Caco-2 (cell line): ENCODE measurements around the gene GIPC2. TPM values are rescaled to one million over a fixed set of nuclear protein-coding genes. Genes with fewer than 3 reads are reported as not detected.

Source experiments
- BruUV-seq: library from RNA; stranded (reverse); fragments of 400-500 nt; replicated peaks from 2 replicates; lab custom pipeline; 2021; lab: Mats Ljungman, UMichigan
- CTCF ChIA-PET: fragments of 300-600 bp; sonication (Branson Sonifier 250); formaldehyde crosslinking; loops from one replicate; lab custom pipeline; 2022; ENCODE audit warnings: antibody characterized with exemption; lab: Charles Lee
- POLR2A ChIA-PET: fragments of 300-600 bp; sonication (Branson Sonifier 250); formaldehyde crosslinking; loops from one replicate; lab custom pipeline; 2022; ENCODE audit warnings: antibody characterized with exemption; lab: Charles Lee
- DNase-seq, 2 experiments: peaks; one replicate each; pipeline versions ENCODE4 v3.0.0 to v3.0.0-alpha.2; 2020 to 2022
- H3K27me3 ChIP-seq: replicated peaks from 2 replicates; pipeline ENCODE4 v1.6.0; 2011; ENCODE audit warnings: low read length; ENCODE audit not compliant: control insufficient read depth, insufficient read depth
- H3K36me3 ChIP-seq: 2 replicates; pipeline ENCODE4 v1.5.1; 2011; ENCODE audit warnings: low read length; ENCODE audit not compliant: control insufficient read depth, insufficient read depth
- H3K4me1 ChIP-seq: fragments of 250-450 bp; sonication (Bioruptor Pico); 2 replicates; pipeline ENCODE4 v1.5.1; 2020; ENCODE audit warnings: mild to moderate bottlenecking
- H3K4me3 ChIP-seq: 2 replicates; pipeline ENCODE4 v1.5.1; 2011; ENCODE audit warnings: low read depth, mild to moderate bottlenecking, control low read depth, low read length
- H3K9me3 ChIP-seq: fragments of 250-450 bp; sonication (Bioruptor Pico); 2 replicates; pipeline ENCODE4 v1.5.1; 2020; ENCODE audit warnings: mild to moderate bottlenecking, moderate library complexity
- H3K27ac Mint-ChIP-seq: one replicate; pipeline ENCODE4 v1.8.0; 2022; ENCODE audit warnings: mixed read lengths; ENCODE audit not compliant: unreplicated experiment
- H3K27me3 Mint-ChIP-seq: one replicate; pipeline ENCODE4 v1.8.0; 2022; ENCODE audit warnings: mixed read lengths; ENCODE audit not compliant: insufficient read depth, unreplicated experiment
- H3K36me3 Mint-ChIP-seq: one replicate; pipeline ENCODE4 v1.8.0; 2022; ENCODE audit warnings: mild to moderate bottlenecking, mixed read lengths; ENCODE audit not compliant: insufficient read depth, unreplicated experiment
- H3K4me1 Mint-ChIP-seq: one replicate; pipeline ENCODE4 v1.8.0; 2022; ENCODE audit warnings: low read depth, mixed read lengths; ENCODE audit not compliant: unreplicated experiment
- H3K4me3 Mint-ChIP-seq: one replicate; pipeline ENCODE4 v1.8.0; 2022; ENCODE audit warnings: mild to moderate bottlenecking, moderate library complexity, mixed read lengths; ENCODE audit not compliant: unreplicated experiment
- H3K9me3 Mint-ChIP-seq: one replicate; pipeline ENCODE4 v1.8.0; 2022; ENCODE audit warnings: mixed read lengths; ENCODE audit not compliant: unreplicated experiment
- CTCF ChIP-seq, 2 experiments: fragments of 200-600 bp in 1 of 2; IDR thresholded peaks; 1 replicate in 1 of 2; 2 replicates in 1 of 2; pipeline versions ENCODE4 v1.5.1 to v1.8.0; 2011 to 2022; ENCODE audit warnings: antibody characterized with exemption in 1 of 2, control low read depth in 1 of 2, inconsistent platforms in 1 of 2, low read depth in 1 of 2, low read length in 1 of 2, mild to moderate bottlenecking in 1 of 2, moderate library complexity in 1 of 2; ENCODE audit not compliant: insufficient read depth in 1 of 2, severe bottlenecking in 1 of 2, unreplicated experiment in 1 of 2
- intact Hi-C: fragments of 100-400 bp; cut with micrococcal nuclease; formaldehyde crosslinking; loops from one replicate; pipeline ENCODE4 v1.10.0; 2022; ENCODE audit not compliant: unreplicated experiment
- total RNA-seq: library from RNA; stranded (reverse); gene quantifications from 2 replicates; pipeline ENCODE4 v1.2.3, GENCODE V29; 2022

Gene GIPC2
- total RNA-seq, 1 experiment from 2014 or later: 4.4 TPM

GRCh38 chr1:78068681-78069283 is 23.0 kb downstream of the GIPC2 start:
- ChIA-PET POLR2A (no interaction called here), CTCF (no interaction called here)
- TF ChIP-seq CTCF (IDR thresholded peaks at IDR 0.05; ENCODE audit: insufficient read depth in 1 of 2, low read depth in 1 of 2, low read length in 1 of 2, severe bottlenecking in 1 of 2, unreplicated experiment in 1 of 2): no peak
- no peaks in the 10 kb centered on the region for H3K36me3 ChIP-seq
- Mint-ChIP-seq H3K9me3 (no peaks in the 10 kb centered on the region), H3K4me1 (no peaks in the 10 kb centered on the region), H3K27me3 (peaks cover 2% of the 10 kb centered on the region), H3K36me3 (no peaks in the 10 kb centered on the region), H3K27ac (no peak overlapping the region), H3K4me3 (no peak overlapping the region)
- H3K27me3 ChIP-seq: no peaks in the 10 kb centered on the region
- no peaks in the 10 kb centered on the region for H3K9me3 ChIP-seq
- H3K4me1 ChIP-seq: no peaks in the 10 kb centered on the region
- intact Hi-C loops: loop anchor here (5.0 kb wide), 1 partner anchor 44 kb away; no protein-coding TSS in a partner anchor
- no TSS peak for BruUV-seq
- H3K4me3 ChIP-seq: no peak overlapping the region
- no peak for DNase-seq

GRCh38 chr1:78069784-78070183 is 24.0 kb downstream of the GIPC2 start:
- CTCF ChIA-PET: no interaction called here
- no peak for TF ChIP-seq CTCF (IDR thresholded peaks at IDR 0.05; ENCODE audit: insufficient read depth in 1 of 2, low read depth in 1 of 2, low read length in 1 of 2, severe bottlenecking in 1 of 2, unreplicated experiment in 1 of 2)
- Histone ChIP-seq H3K9me3 (no peaks in the 10 kb centered on the region), H3K4me1 (no peaks in the 10 kb centered on the region), H3K36me3 (no peaks in the 10 kb centered on the region), H3K4me3 (no peak overlapping the region), H3K27me3 (no peaks in the 10 kb centered on the region)
- Mint-ChIP-seq H3K36me3 (no peaks in the 10 kb centered on the region), H3K4me3 (no peak overlapping the region), H3K4me1 (no peaks in the 10 kb centered on the region), H3K9me3 (no peaks in the 10 kb centered on the region), H3K27ac (no peak overlapping the region), H3K27me3 (peaks cover 2% of the 10 kb centered on the region)
- intact Hi-C loops: loop anchor here (5.0 kb wide), 1 partner anchor 43 kb away; no protein-coding TSS in a partner anchor
- BruUV-seq: no TSS peak
- DNase-seq: no peak
- POLR2A ChIA-PET: no interaction called here

GRCh38 chr1:78070210-78070609 is 24.4 kb downstream of the GIPC2 start:
- H3K27me3 ChIP-seq: no peaks in the 10 kb centered on the region
- H3K4me3 ChIP-seq: no peak overlapping the region
- intact Hi-C loops: no loop called here
- no peaks in the 10 kb centered on the region for H3K4me1 ChIP-seq
- no peak for DNase-seq
- Mint-ChIP-seq H3K27ac (no peak overlapping the region), H3K4me1 (no peaks in the 10 kb centered on the region), H3K27me3 (peaks cover 2% of the 10 kb centered on the region), H3K9me3 (no peaks in the 10 kb centered on the region), H3K36me3 (no peaks in the 10 kb centered on the region), H3K4me3 (no peak overlapping the region)
- no peak for TF ChIP-seq CTCF (IDR thresholded peaks at IDR 0.05; ENCODE audit: insufficient read depth in 1 of 2, low read depth in 1 of 2, low read length in 1 of 2, severe bottlenecking in 1 of 2, unreplicated experiment in 1 of 2)
- POLR2A ChIA-PET: no interaction called here
- H3K36me3 ChIP-seq: no peaks in the 10 kb centered on the region
- CTCF ChIA-PET: no interaction called here
- no peaks in the 10 kb centered on the region for H3K9me3 ChIP-seq
- no TSS peak for BruUV-seq
